GM18861 (cell line): ENCODE measurements around the gene ALK.

Experiments
- ATAC-seq: cut with Tn5 transposase; IDR thresholded peaks from one replicate; pipeline ENCODE4 v1.9.1; 2021; ENCODE audit not compliant: unreplicated experiment

The ALK gene

DNA sequence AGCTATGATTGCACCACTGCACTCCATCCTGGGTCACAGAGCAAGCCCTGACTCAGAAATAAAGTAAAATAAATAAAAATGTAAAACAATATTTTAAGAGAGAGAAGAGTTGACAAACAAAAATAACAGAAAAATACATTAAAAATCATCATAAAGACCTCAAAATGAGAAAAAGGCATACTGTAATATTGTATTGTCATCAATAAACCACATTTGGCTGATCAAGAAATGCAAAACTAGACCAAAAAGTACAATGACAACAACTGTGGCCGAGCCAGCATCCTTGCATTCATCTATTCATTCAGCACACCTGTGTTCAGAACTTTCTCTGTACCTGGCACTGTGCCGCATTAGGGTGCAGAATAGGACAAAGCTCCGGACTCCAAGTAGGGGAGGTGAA is 121.8 kb downstream of the ALK start:
- no peak for ATAC-seq

DNA sequence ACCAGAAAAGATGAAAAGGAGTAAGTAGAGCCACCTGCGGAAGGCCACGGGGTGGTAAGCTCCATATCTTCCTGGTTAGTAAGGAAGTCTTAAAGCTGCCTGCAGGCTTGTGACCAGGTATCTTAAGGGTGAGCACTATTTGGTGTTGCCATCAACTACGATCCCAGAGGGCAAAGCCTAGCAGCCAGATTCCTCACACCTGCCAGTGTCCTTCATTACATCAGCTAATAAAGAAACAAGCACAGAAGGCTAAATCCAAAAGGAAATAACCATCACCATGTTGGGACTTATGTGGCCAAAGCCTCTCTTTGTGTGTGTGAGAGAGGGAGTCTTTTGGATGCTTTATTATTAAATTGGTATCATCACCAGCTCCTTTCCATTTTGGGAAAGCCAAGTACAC is 123.5 kb downstream of the ALK start:
- ATAC-seq, result no peak

DNA sequence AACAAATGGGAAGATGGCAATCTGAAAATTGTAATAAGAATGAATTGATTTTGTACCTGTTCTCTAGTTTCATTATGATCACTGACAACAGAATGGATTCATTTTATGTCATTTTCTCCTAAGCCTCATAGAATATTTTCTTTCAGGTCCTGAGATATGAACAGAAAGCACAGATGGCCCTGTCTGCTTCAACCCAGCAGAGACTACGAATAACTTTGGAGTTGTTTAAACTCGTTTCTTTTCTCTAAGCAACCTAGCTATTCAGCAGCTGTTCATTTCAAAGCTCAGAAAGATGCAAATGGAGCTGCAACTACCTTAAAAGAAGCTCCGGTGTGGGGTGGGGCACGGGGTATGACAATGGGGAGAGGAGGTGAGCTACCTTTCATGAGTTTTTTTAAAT is 124.9 kb downstream of the ALK start:
- ATAC-seq, result no peak

DNA sequence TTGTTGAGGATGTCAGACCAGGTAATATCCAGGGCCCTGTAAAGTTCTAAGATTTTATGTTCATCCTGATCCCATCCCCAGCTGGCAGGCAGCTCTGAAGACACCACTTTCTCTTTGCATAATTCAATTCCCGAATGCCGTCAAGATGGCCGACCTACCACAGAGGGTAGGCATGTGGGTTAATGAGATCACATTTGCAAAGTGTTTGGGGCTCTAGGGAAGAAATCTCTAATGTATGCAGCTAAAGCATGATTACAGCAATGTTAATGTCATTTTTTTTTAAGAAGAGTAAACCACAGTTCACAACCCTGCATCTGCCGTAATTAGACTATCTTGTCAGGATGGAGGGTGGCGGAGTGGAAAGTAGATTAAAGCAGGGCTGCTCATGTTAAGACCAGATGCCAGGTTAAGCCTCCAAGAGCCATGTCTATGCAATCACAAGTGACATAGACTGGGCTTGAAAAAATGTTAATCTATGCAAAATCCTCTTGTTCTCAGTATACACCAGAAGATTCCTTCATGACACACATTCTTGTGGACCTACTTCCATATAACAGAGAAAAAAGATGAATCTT is 131.4 kb downstream of the ALK start:
- ATAC-seq, result no peak

DNA sequence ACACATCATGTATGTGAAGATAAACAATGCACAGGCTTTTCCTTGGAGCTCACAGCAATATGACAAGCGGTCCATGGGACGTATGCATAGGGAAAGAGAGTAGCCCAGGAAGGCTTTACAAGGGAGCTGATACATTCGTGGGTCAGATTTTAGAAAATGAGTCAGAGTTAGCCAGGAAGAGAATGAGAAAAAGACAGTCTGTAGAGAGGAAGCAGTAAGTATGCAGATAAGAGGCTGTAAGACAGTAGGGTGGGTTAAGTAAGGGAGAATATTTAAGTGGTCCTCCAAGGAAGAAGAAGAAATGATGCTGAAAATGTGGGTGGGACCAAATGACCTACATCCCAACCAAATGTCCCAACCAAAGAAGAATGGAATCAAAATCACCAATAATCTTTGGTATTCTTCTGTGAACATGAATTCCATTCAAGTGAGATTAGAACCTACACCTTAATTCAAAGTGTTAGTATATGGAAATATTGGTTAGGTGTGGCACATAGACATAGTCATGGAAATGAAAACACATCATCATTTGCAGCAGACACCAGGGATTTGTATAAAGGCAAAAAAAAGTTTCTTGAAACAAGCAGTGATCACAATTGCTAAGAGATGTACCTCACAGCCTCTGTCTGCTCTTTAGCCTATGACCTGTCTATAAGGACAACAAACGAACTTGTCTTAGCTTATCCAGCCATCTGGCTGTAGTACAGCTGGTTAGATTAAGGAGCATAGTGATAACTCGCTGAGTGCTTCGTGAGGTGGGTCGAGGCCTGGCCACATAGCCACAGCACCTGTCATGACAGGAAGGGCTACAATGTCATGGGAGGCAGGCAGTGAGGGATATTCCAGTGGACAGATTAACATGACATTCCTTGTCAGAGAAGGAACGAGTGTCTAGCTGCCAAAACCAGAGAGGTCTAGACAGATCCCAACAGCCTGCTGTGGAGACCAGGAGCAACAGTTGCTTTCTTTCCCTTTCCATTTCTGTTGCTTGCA is 133.6 kb downstream of the ALK start:
- no peak for ATAC-seq

DNA sequence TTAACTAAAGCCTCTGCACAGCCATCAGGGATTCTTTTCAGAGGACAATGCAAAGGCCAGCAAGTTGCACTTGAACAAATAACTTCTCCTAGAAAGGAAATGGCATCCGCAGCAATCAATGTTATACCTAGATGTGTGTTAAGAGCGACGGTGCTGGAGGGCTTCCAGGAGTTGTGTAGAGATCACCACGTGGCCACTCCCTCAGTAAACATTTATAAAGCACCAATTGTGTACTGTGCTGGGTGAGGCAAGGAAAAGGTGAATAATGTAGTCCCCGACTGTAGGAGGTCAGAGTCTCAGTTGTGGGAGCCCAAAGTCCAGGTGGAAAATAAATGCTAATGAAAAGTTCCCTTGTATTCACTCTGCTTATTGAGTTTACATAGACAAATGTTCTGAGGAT is 135.0 kb downstream of the ALK start:
- ATAC-seq, result no peak

DNA sequence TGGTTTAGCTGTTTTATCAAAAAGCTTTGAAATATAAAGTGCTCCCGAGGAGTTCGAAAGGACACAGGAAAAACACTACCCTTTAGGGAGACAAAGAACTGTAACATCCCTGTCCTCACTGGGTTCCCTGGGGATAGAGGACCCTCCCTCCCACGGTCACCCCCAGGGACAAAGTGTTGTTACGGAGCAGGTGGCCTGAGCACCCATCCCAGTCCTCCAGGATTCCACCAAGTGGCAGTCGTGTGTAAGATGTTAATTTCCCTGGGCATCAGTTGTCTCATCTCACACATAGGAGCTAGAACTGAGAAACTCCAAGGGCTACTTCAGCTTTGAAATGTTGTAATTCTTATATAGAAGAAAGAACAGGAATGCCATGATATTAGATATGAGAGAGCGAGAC is 137.7 kb downstream of the ALK start:
- no peak for ATAC-seq

DNA sequence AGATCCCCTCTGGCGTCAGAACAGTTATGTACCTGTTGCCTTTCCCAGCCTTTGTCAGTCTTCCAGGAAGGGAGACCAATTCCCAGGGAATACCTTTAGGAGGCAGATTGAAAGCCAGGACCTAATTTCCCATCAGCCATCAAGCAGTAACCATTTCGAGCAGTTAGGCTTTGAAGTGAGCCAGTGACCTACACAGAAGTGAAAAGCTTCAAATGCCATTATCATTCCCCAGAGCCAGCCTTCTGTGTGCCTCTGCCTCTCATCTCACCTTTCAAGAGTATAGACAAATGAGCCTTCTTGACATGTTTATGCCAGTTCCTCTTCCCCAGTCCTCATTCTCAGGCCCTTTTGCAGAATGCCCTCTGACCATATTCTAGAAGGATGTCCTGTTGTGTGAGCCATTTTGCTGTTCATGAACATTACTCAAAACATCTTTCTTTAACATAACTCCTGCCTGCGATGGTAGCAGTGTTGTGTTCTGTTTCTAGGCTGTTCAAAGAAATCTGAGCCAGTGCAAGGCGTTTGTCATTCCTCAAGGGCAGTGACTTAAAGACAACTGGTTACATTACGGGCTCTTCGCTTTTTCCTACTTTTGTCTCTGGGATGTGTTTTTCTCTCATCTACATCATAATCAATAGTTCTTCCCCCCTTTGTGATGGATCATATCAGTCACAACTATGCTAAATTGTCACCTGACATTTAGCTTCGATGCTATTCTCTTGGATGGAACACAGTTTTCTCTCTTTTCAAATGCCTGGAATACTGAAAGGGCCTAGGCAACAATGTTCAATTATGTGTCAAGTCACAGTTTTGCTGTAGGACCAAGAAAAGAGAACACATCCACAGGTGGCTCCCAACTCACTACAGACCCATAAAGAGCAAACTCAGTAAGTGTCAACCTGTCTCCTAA is 138.6 kb downstream of the ALK start:
- ATAC-seq, result no peak

DNA sequence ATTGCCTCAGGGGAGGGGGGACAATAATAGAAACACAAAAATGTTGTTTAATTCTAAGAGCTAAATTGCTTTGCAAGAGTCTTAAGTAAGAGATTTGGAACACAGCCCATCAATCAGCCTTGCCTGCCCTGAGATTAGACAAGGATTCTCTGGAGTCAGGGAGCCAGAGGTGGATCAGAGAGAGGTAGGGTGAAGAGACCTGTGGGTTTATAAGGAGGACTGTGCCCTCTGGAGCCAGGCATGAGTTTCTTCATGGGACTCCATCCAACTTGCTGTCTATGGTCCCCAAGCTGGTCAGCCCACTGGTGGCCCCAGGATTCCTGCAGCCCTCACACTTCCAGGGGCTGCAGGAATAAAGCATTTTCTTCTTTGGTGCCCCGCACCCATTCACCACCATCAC is 139.3 kb downstream of the ALK start:
- ATAC-seq, result no peak

DNA sequence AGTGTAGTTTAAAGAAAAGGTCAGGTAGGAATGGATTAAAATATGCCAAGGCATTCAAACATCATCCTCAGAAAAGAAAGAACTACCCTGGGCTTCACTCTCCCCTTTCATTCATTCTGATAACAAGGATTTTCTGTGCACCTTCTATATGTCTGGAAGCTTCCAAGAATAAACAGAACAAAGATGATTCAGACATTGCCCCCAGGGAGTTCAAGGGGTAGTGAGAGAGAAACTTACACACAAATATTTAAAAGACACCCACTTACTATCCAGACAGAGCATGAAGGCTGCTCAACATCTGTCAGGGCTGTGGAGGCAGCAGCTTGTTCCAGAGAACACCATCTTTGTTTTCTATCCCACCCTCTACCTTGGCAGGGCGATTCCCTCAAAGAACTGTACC is 140.5 kb downstream of the ALK start:
- no peak for ATAC-seq

DNA sequence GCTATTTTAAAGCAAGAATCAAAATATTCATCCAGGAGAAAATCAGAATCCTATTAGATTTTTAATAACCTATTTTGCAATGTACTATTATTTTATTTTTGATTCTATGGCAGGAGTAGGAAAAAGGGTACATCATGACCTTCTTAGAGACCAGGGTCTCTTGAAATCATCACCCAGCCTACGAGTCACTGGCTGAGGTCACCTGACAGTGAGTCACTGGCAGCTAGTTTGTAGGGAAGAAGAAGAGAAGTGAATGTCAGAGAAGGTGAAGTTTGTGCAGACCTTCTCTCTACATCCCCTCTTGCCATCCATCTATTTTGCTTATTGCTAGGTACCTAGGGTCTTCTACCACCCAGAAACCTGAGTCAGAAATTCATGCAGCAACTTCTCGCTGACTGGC is 144.2 kb downstream of the ALK start:
- ATAC-seq, result no peak

DNA sequence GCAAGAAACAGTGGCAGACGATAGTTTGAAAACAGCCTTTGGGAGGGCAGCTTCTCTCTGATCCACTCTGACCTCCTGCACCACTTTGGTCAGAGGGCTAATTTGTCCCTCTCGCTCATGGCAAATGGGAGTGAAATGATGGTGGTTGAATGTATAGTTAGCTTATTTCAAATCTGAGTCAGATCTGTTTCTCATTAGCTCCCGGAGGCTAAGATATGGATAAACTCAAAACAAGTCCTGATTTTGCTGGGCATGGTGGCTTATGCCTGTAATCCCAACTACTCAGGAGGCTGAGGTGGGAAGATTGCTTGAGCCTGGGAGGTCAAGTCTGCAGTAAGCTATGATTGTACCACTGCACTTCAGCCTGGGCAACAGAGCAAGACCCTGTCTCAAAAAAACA is 145.0 kb downstream of the ALK start:
- no peak for ATAC-seq

DNA sequence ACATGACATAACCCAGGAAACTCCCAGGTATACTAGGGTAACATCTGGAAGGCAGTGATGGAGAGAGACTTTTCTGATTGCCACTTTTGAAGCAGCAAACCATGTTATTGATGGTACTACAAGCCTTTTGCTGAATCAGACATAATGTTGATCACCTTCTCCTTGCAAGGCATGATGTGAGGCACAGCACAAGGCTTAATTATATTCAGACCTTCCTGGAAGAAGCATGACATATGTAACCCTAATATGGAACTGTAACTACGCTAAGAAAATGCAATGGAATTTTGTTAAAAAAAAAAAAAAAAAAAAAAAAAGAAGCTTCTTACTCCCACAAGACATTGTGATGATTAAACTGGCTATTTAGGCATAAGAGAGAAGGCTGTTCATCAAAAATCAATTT is 145.4 kb downstream of the ALK start:
- no peak for ATAC-seq

DNA sequence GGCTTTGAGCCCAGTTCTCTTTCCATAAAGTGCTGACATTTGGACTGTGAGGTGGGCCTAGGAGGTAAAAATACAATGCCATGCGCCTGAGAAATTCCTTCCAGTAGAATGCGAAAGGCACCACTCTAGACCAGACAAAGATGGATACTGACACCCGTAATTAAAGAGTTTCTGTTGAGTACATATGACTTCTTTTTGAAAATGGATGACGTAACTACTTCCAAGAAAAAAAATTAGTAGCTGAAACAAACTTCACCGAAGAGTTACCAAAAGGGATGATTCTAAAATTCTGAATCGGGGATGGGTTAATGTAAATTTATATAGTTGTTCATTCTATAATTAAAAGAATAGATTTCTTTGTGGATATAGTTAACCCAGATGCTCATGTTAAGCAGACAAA is 146.8 kb downstream of the ALK start:
- ATAC-seq, result no peak

DNA sequence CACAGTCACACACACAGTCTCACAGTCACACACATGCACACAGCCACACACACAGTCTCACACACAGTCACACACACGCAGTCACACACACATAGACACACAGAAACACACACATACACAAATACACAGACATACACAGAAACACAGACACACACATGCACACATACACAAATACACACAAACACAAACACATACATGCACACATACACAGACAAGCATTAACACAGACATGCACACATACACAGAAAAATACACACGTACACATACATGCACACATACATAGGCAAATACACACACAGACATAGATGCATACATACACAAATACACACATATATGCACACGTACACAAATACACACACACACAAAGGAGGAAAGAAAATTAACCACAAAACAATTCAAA is 150.5 kb downstream of the ALK start:
- ATAC-seq, result no peak

DNA sequence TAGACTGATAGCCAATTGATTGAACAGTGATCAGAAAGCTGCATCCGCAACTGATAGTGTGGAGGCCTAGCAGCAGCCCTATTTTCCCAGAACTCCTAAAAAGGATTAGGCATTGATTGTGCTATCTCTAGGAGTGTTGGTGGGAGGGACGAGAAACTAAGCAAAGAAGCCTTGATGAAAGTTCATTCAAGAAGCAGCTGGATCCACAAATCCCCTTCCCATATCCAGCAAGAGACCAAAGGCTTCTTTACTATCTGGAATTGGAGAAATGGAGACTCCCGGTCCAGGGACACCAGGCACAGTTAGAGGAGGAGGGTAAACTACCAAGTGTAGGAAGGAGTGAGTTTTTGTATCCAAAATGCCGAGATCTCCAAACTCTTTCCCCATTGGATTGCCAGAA is 151.5 kb downstream of the ALK start:
- ATAC-seq, result no peak

DNA sequence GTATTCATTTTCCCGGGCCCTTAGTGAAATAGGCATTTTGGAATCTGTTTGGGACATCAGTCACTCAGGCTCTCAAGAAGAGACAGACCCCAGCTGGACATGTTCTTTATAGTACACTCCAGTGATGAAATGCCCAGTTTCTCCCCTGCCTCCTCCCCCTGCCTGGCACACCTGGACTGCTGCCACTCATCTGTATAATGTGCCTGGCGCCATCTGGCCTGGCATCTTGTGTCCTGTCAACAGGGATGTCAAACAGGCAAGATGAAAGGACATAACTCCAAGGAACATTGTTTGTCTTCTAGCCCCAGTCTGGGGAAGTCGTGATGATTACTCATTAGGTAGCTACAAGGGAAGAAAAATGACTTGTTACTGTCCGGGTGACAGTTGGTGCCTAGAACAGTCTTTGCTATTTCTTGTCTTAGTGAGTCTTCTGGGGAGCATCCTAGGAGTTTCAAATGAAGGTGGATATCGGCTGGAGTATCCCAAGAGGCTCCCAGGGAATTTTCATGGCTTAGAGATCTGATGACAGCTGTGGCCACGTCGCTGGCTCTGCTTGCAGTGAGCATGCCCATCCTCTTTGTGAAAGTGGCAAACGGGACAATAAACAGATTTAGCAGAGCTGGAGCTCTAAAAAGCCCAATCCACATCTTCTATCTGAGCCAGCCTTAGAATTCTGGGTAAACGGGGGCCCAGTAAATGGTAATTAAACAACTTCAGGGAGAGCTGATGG is 153.6 kb downstream of the ALK start:
- no peak for ATAC-seq

DNA sequence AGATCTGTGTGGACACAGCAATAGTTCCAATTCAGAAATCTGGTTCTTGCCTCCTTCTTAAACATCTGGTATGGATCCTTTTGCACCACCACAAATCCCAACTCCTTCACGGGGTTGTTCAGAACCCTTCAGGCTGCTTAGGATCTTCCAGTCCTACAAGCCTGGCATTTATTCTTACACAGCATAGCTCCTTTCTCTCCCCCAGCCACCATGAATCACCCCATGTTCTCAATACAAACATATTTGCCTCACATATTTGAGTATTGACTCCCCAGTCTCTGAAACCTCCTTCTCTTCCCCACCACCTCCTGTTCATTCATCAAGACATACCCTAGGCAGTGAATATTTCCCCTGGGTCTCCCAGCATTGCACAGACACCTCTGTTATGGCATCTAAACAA is 155.2 kb downstream of the ALK start:
- ATAC-seq, result no peak

DNA sequence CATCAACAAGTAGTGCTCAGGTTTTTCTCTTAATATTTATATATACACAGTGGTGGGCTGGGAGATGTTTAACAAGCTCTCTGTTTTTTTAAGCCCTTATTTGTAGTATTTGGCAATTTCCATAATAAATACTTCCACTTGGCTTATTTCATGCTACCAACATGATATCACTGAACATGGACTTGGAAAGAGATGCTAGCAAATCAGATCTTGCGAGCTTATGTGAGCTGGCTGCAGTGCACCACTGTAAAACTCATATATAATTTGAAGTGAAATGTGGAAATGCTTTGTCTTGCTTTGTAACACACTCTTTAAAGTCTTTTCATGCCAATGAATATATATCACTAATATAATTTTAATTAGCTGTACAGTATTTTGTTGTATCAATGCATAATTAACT is 155.7 kb downstream of the ALK start:
- no peak for ATAC-seq

DNA sequence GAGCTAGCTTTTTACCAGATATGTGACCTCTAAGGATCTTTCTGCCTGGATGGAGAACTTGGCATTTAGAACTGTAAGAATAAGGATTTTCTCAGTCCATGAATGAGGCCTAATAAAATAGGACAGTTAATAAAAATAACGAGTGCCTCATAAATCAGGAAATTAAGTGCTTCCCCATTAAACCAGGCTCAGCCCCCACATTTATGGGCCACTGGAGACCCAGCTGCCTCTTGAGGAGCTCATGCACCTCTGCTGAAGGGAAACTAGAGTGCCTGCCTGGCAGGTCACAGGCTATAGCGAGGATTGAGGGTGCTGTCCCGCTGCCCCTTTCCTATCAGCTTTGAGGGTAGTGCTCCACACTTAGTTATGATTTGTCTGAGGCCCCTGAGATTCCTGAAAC is 158.0 kb downstream of the ALK start:
- no peak for ATAC-seq

DNA sequence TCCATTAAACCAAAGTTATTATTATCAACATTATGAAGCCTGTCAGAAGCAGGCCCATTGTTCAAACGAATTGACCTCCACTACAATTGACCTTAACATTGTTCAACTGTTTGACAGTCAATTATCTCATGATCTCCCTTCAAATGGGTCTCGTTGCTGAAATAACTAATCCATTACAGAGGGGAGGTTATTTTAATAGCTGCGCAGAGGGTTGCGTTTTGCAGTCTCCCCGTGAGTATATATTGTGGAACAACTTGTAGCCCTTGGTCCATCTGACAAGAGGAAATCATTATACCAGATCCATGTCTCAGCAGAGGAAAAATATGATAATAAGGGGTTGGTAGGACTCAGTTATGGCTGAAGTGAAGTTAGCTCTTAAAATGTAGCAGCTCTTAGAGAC is 159.1 kb downstream of the ALK start:
- no peak for ATAC-seq
